C4-2B (cell line): Measurements from ENCODE around the gene FLT4.

Source experiments
- CTCF ChIP-seq: fragments of 450-650 bp; conservative IDR thresholded peaks from 2 replicates; pipeline ENCODE4 v1.5.1; 2017; ENCODE audit warnings: mild to moderate bottlenecking
- ZFX ChIP-seq: fragments of 450-650 bp; IDR thresholded peaks from 2 replicates; pipeline ENCODE4 v1.6.1; 2017

DNA sequence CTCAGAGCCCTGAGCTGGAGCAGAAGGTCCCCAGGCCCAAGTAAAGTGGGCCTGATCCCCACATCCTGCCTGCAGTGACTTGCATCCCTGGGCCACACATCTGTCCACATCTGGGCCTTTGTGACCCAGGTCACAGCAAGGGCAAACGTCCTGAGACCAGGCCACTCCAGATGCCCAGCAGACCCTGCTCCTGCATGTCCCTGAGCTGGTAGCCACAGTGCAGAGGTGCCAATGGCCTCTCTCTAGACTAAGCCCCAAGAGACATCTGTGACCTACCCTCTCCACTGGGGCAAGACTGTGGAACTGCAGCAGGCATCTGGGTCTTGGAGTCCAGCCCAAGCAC, 2.5 kb downstream of the FLT4 start:
- TF ChIP-seq CTCF, result no peak
- TF ChIP-seq ZFX, result no peak
